HFFc6 (cell line): Measurements from ENCODE around the gene ASPSCR1. TPM values are rescaled to one million over a fixed set of nuclear protein-coding genes. Genes with fewer than 3 reads are reported as not detected.
A peak's percentile ranks its signal among the peaks of the same experiment; 100 is the strongest.
"Not testable (repeated sequence)": the region's sequence is repeated elsewhere in the genome, so short reads cannot be mapped to it uniquely, and the experiment has no call there.

Experiments
- DNase-seq: peaks from one replicate; pipeline ENCODE4 v3.0.0-alpha.2; 2018
- H3K27ac Mint-ChIP-seq: 2 replicates; pipeline ENCODE4 v1.8.0; 2020; ENCODE audit warnings: mild to moderate bottlenecking, mixed read lengths
- H3K27me3 Mint-ChIP-seq: 2 replicates; pipeline ENCODE4 v1.8.0; 2021; ENCODE audit warnings: mild to moderate bottlenecking, moderate library complexity, mixed read lengths; ENCODE audit not compliant: insufficient read depth
- H3K36me3 Mint-ChIP-seq: 2 replicates; pipeline ENCODE4 v1.8.0; 2021; ENCODE audit warnings: low read depth, mixed read lengths
- H3K4me1 Mint-ChIP-seq: 2 replicates; pipeline ENCODE4 v1.8.0; 2020; ENCODE audit warnings: low read depth, mixed read lengths
- H3K4me3 Mint-ChIP-seq: 2 replicates; pipeline ENCODE4 v1.8.0; 2020; ENCODE audit warnings: mild to moderate bottlenecking, moderate library complexity, mixed read lengths
- H3K9me3 Mint-ChIP-seq: 2 replicates; pipeline ENCODE4 v1.8.0; 2020; ENCODE audit warnings: mild to moderate bottlenecking, mixed read lengths
- total RNA-seq, 6 experiments: library from RNA; stranded (reverse); fragmentation: NEBNext Ultra II Directional; extraction: Animal tissue kit (Norgen Biotek cat#: 25700); gene quantifications; 2 replicates in 1 of 6; 3 replicates in 5 of 6; pipeline ENCODE4 v1.2.3, GENCODE V29; 2021
- TF ChIP-seq, protein P1 (sequence below): fragments of 200-600 bp; sonication (generic); IDR thresholded peaks from 2 replicates; pipeline ENCODE4 v1.5.0; 2021; ENCODE audit warnings: antibody characterized with exemption, mild to moderate bottlenecking

ASPSCR1 gene
- total RNA-seq, 6 experiments from 2014 or later: 26.6 to 36.8 (median 34.7) TPM

DNA sequence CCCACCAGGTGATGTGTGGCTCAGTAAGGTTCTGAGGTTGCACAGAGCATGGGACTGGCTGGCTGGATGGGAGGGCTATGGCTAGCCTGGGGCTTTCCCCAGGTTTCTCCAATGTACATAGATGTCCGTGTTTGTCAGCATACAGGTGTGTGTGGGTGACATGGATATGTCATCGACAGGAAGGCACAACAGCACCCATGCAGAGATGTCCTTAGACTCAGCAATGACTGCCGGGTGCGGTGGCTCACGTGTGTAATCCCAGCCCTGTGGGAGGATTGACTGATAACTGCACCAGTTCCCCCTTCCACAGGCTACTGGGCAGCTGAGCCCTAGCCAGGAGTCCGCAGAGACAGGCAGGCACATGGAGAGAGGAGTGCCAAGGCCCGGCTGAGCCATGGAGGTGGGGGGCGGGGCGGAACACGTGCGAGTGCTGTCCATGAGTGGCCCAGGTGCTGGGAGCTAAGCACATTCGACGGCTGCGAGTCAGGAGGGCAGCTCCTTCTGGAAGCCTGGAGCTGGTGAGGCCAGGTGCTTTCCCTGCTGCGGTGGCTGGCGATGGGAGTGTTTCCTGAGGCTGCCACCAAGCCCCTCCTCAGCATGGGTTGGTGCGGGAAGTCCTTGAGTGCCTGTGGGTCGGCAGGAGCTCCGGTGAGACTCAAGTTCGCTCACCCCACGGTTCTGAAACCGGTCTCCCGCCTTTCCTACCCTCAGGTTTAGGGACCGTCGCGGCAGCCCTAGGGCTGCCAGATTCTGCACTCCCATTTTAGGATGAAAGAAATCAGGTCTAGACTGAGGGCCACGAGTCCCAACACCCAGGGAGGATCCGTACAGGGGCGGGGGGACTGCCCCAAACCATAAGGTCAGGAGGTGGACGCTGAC, 858 bp upstream of the ASPSCR1 start:
- TF ChIP-seq, protein P1, sequence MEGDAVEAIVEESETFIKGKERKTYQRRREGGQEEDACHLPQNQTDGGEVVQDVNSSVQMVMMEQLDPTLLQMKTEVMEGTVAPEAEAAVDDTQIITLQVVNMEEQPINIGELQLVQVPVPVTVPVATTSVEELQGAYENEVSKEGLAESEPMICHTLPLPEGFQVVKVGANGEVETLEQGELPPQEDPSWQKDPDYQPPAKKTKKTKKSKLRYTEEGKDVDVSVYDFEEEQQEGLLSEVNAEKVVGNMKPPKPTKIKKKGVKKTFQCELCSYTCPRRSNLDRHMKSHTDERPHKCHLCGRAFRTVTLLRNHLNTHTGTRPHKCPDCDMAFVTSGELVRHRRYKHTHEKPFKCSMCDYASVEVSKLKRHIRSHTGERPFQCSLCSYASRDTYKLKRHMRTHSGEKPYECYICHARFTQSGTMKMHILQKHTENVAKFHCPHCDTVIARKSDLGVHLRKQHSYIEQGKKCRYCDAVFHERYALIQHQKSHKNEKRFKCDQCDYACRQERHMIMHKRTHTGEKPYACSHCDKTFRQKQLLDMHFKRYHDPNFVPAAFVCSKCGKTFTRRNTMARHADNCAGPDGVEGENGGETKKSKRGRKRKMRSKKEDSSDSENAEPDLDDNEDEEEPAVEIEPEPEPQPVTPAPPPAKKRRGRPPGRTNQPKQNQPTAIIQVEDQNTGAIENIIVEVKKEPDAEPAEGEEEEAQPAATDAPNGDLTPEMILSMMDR: no peak
- Mint-ChIP-seq H3K36me3 (peaks cover 15% of the 10 kb centered on the region), H3K4me1 (peaks cover 27% of the 10 kb centered on the region), H3K27ac (peak overlapping the region; percentile 96), H3K4me3 (peak overlapping the region; percentile 93), H3K27me3 (peaks cover 2% of the 10 kb centered on the region; the same call in 1 of the 2 replicates), H3K9me3 (peaks cover 16% of the 10 kb centered on the region)
- DNase-seq: no peak

DNA sequence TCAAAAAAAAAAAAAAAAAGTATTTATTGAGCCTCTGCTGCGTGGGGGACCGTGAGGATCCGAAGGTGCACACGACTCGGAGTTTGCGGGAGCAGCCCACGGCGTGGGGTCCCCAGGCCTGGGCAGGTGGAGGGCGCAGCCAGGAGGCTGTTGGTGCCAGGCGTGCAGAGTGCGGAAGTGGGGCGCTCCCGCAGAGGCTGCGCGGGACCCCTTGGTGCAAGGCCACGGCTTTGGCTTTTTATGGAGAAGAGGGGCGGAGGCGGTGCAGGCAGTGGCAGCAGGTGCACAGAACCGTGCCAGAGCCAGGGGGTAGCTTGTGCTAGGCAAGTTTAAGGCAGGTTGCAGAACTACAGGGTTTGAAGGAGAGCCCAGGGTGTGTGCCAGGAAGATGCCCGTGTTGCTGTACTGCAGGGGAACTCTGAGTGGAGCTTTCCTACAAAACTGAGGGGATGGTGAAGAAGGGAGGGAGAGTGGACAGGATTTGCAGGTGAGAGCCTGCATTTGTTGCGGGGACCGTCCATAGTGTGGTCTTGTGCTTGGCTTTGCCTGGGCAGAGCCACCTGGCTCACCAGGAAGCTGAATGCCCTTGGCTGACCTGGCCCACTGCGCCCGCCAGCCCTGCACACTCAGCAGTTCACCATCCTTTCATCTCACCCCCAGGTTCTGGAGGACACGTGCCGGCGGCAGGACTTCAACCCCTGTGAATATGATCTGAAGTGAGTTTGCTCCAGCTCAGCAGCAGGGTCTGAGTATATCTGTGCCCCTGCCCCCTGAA, 1.3 kb downstream of the ASPSCR1 start:
- TF ChIP-seq, protein P1: no peak
- Mint-ChIP-seq H3K27ac (peak overlapping the region; percentile 81), H3K9me3 (peaks cover 4% of the 10 kb centered on the region; the same call in 1 of the 2 replicates), H3K36me3 (peaks cover 15% of the 10 kb centered on the region), H3K27me3 (peaks cover 2% of the 10 kb centered on the region; the same call in 1 of the 2 replicates), H3K4me1 (peaks cover 27% of the 10 kb centered on the region), H3K4me3 (peak overlapping the region; percentile 86)
- no peak for DNase-seq

DNA sequence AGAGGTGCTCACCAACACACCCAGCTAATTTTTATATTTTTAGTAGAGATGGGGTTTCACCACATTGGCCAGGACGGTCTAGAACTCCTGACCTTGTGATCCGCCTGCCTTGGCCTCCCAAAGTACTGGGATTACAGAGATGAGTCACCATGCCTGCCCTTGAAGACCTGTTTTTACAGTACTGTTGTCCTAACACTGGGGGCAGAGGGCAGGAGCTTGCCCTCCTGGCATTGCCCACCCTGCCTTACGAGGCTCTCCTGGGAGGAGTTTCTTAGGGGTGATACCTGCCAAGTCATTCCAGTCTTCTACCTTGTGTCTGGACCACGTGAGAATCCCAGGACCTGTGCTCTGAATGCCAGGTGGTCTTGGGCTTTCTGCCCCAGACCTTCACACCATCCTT, 2.7 kb downstream of the ASPSCR1 start:
- Mint-ChIP-seq H3K27ac (peak overlapping the region; percentile 10; the same call in 1 of the 2 replicates), H3K4me1 (peaks cover 27% of the 10 kb centered on the region), H3K36me3 (peaks cover 18% of the 10 kb centered on the region), H3K4me3 (no peak overlapping the region), H3K9me3 (peaks cover under 1% of the 10 kb centered on the region; the same call in 1 of the 2 replicates), H3K27me3 (peaks cover 2% of the 10 kb centered on the region; the same call in 1 of the 2 replicates)
- no peak for DNase-seq
- TF ChIP-seq, protein P1: no peak

DNA sequence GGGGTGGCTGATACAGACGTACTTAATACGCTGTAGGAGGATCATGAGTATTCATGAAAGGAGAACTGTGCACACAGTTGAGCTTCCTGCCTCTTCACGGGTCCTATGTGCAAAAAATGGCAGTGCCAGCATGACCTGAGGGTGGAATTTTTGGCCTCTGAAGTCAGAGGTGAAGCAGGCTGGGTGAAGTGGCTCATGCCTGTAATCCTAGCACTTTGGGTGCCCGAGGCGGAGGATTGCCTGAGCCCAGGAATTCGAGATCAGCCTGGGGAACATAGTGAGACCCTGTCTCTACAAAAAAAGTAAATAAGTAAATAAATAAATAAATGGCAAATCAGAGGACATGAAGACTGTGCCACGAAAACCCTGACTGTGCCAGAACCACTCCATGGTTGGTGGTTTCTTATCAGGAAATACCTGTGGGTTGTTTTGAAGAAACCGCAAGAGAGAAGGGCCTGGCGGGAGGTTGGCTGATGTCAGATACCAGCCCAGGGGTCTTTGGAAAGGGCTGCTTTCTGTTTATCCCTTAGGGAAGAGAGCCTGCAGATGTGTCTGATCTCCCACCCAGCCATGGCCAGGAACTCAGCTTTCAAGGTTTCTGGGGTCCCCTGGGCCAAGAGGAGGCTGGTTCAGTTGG, 3.4 kb downstream of the ASPSCR1 start:
- Mint-ChIP-seq H3K36me3 (peaks cover 20% of the 10 kb centered on the region), H3K4me1 (peaks cover 27% of the 10 kb centered on the region), H3K27me3 (peaks cover 2% of the 10 kb centered on the region; the same call in 1 of the 2 replicates), H3K27ac (no peak overlapping the region), H3K9me3 (no peaks in the 10 kb centered on the region), H3K4me3 (no peak overlapping the region)
- TF ChIP-seq, protein P1: no peak
- DNase-seq: no peak

DNA sequence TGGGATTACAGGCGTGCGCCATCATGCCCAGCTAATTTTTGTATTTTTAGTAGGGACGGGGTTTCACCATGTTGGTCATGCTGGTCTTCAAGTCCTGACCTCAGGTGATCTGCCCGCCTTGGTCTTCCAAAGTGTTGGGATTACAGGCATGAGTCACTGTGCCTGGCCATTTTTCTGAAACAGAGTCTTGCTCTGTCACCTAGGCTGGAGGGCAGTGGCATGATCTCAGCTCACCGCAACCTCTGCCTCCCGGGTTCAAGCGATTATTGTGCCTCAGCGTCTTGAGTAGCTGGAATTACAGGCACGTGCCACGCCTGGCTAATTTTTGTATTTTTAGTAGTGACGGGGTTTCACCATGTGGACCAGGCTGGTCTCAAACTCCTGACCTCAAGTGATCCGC, 4.1 kb downstream of the ASPSCR1 start:
- not testable (repeated sequence) for H3K27ac Mint-ChIP-seq, H3K27me3 Mint-ChIP-seq, DNase-seq, H3K9me3 Mint-ChIP-seq, H3K4me3 Mint-ChIP-seq
- Mint-ChIP-seq H3K4me1 (peaks cover 24% of the 10 kb centered on the region), H3K36me3 (peaks cover 22% of the 10 kb centered on the region)
